ENCODE data around the gene SRF. TPM values are rescaled to one million over a fixed set of nuclear protein-coding genes. Genes with fewer than 3 reads are reported as not detected.

SRF gene
- total and polyA plus RNA-seq, 2 donors (not counting 1 experiment from before 2014, with no cell fraction given), result 21.7 to 22.7 TPM

GRCh38 chr6:43141644-43142043, 29.4 kb upstream of the SRF start:
- H3K4me3 Mint-ChIP-seq, result no peak overlapping the region
- no peaks in the 10 kb centered on the region for H4K20me1 ChIP-seq (ENCODE audit: control insufficient read depth, insufficient read depth, low read length, poor library complexity, severe bottlenecking)
- no peak overlapping the region for H3K27ac ChIP-seq (ENCODE audit: low read length in 2 of 2)
- no peak overlapping the region for H3K4me2 ChIP-seq (replicated peaks; ENCODE audit: low read depth, low read length, poor library complexity, severe bottlenecking)
- no peaks in the 10 kb centered on the region for H3K79me2 ChIP-seq (ENCODE audit: control insufficient read depth, insufficient read depth, low read length)
- peaks cover 7 to 8% of the 10 kb centered on the region in 2 donors for H3K4me1 ChIP-seq (ENCODE audit: control insufficient read depth in 2 of 2, insufficient read depth in 2 of 2, low read length in 2 of 2)
- intact Hi-C loops (cut with micrococcal nuclease), result loop anchor here (5.0 kb wide), 1 partner anchor 134 kb away; no protein-coding TSS in a partner anchor
- H3K4me3 ChIP-seq (ENCODE audit: control extremely low read depth in 1 of 5, extremely low read depth in 1 of 5, insufficient read depth in 1 of 5, low read depth in 2 of 5, low read length in 4 of 5), result no peak overlapping the region
- no peaks in the 10 kb centered on the region for H3K36me3 ChIP-seq (replicated peaks in 1 of 2; ENCODE audit: control extremely low read depth in 1 of 2, control insufficient read depth in 1 of 2, extremely low read depth in 1 of 2, insufficient read depth in 2 of 2, low read length in 1 of 2)
- DNase-seq, result no peak
- H3K27me3 ChIP-seq (replicated peaks in 1 of 4; ENCODE audit: control extremely low read depth in 1 of 4, control insufficient read depth in 3 of 4, insufficient read depth in 4 of 4, low read length in 3 of 4), result no peaks in the 10 kb centered on the region
- H3K4me1 Mint-ChIP-seq, result peaks cover 8% of the 10 kb centered on the region
- H3K9me3 Mint-ChIP-seq (ENCODE audit: insufficient read depth), result no peaks in the 10 kb centered on the region
- no peak overlapping the region for H3K9ac ChIP-seq (ENCODE audit: low read length)
- no peak for TF ChIP-seq EZH2 (IDR thresholded peaks at IDR 0.05; ENCODE audit: borderline replicate concordance, insufficient read depth, low read depth, low read length, poor library complexity, severe bottlenecking)
- TF ChIP-seq CTCF (IDR thresholded peaks at IDR 0.05), result no peak
- ATAC-seq (ENCODE audit: low read depth), result no peak
- no peaks in the 10 kb centered on the region for H3K27me3 Mint-ChIP-seq
- H3K9me3 ChIP-seq (ENCODE audit: control extremely low read depth in 1 of 3, control insufficient read depth in 2 of 3, insufficient read depth in 1 of 3, low read length in 2 of 3), result no peaks in the 10 kb centered on the region
- H2AFZ ChIP-seq (ENCODE audit: insufficient read depth, low read depth, low read length, poor library complexity, severe bottlenecking), result no peak overlapping the region
- 97% methylated on average over 16 of the region's 16 CpGs for WGBS (ENCODE audit: insufficient coverage)
- ChIA-PET CTCF (interaction anchor here (3.0 to 4.3 kb wide), 2 partner anchors 132 to 241 kb away, joined by 19 to 50 read pairs; no protein-coding TSS in a partner anchor), POLR2A (no interaction called here)
- no peak overlapping the region for H3K27ac Mint-ChIP-seq

- no peak for TF ChIP-seq CTCF (IDR thresholded peaks at IDR 0.05)
- no peak for TF ChIP-seq EZH2 (IDR thresholded peaks at IDR 0.05; ENCODE audit: borderline replicate concordance, insufficient read depth, low read depth, low read length, poor library complexity, severe bottlenecking)
- no peak for DNase-seq
- Mint-ChIP-seq H3K9me3 (ENCODE audit: insufficient read depth) (no peaks in the 10 kb centered on the region), H3K27me3 (no peaks in the 10 kb centered on the region), H3K27ac (no peak overlapping the region), H3K4me3 (no peak overlapping the region), H3K4me1 (peaks cover 8% of the 10 kb centered on the region)
- whole genome bisulfite sequencing (ENCODE audit: insufficient coverage), result 50% methylated on average over 14 of the region's 14 CpGs
- Histone ChIP-seq H2AFZ (ENCODE audit: insufficient read depth, low read depth, low read length, poor library complexity, severe bottlenecking) (no peak overlapping the region), H3K27me3 (replicated peaks in 1 of 4; ENCODE audit: control extremely low read depth in 1 of 4, control insufficient read depth in 3 of 4, insufficient read depth in 4 of 4, low read length in 3 of 4) (peaks cover 0 to 2% (median 0%) of the 10 kb centered on the region in 4 experiments), H4K20me1 (ENCODE audit: control insufficient read depth, insufficient read depth, low read length, poor library complexity, severe bottlenecking) (no peaks in the 10 kb centered on the region), H3K9ac (ENCODE audit: low read length) (no peak overlapping the region), H3K27ac (ENCODE audit: low read length in 2 of 2) (no peak overlapping the region), H3K4me3 (ENCODE audit: control extremely low read depth in 1 of 5, extremely low read depth in 1 of 5, insufficient read depth in 1 of 5, low read depth in 2 of 5, low read length in 4 of 5) (no peak overlapping the region), H3K4me2 (replicated peaks; ENCODE audit: low read depth, low read length, poor library complexity, severe bottlenecking) (no peak overlapping the region), H3K9me3 (ENCODE audit: control extremely low read depth in 1 of 3, control insufficient read depth in 2 of 3, insufficient read depth in 1 of 3, low read length in 2 of 3) (no peaks in the 10 kb centered on the region), H3K4me1 (ENCODE audit: control insufficient read depth in 2 of 2, insufficient read depth in 2 of 2, low read length in 2 of 2) (peaks cover 7 to 8% of the 10 kb centered on the region in 2 donors), H3K79me2 (ENCODE audit: control insufficient read depth, insufficient read depth, low read length) (no peaks in the 10 kb centered on the region), H3K36me3 (replicated peaks in 1 of 2; ENCODE audit: control extremely low read depth in 1 of 2, control insufficient read depth in 1 of 2, extremely low read depth in 1 of 2, insufficient read depth in 2 of 2, low read length in 1 of 2) (no peaks in the 10 kb centered on the region)
- ATAC-seq (ENCODE audit: low read depth), result no peak
- CTCF ChIA-PET, result interaction anchor here (0.6 to 4.3 kb wide), 4 partner anchors 132 to 242 kb away, joined by 3 to 50 read pairs (median 15); no protein-coding TSS in a partner anchor
- POLR2A ChIA-PET, result no interaction called here
- intact Hi-C loops (cut with micrococcal nuclease), result loop anchor here (5.0 kb wide), 1 partner anchor 135 kb away; no protein-coding TSS in a partner anchor
These were observed 29.0 kb upstream of the SRF start for GRCh38 chr6:43142101-43142500.

Data from B cell (primary cell).